OCI-LY1 (cell line): ENCODE results near the gene SORCS3.

Experiments used
- H2AFZ ChIP-seq: fragments of 200-600 bp; sonication (generic), shearing (Covaris generic); 2 replicates; pipeline ENCODE4 v1.6.0; 2014; ENCODE audit warnings: antibody characterized with exemption, mild to moderate bottlenecking, low read length
- H3F3A ChIP-seq: fragments of 200-600 bp; sonication (generic), shearing (Covaris generic); 2 replicates; pipeline ENCODE4 v1.6.0; 2014; ENCODE audit warnings: mild to moderate bottlenecking, antibody characterized with exemption, low read length, moderate library complexity; ENCODE audit not compliant: insufficient read depth
- H3K27ac ChIP-seq: fragments of 200-600 bp; sonication (generic); 2 replicates; pipeline ENCODE4 v1.5.1; 2014; ENCODE audit warnings: low read length, mixed run types, mild to moderate bottlenecking, low read depth; ENCODE audit not compliant: poor library complexity, severe bottlenecking
- H3K27me3 ChIP-seq: fragments of 200-600 bp; sonication (generic); 2 replicates; pipeline ENCODE4 v1.6.0; 2014; ENCODE audit warnings: antibody characterized with exemption, mild to moderate bottlenecking, low read length, moderate library complexity; ENCODE audit not compliant: insufficient read depth
- H3K36me3 ChIP-seq: fragments of 200-600 bp; sonication (generic); 2 replicates; pipeline ENCODE4 v1.6.1; 2014; ENCODE audit warnings: mild to moderate bottlenecking, antibody characterized with exemption, low read length, moderate library complexity, mixed read lengths; ENCODE audit not compliant: insufficient read depth
- H3K4me1 ChIP-seq: fragments of 200-600 bp; sonication (generic); 2 replicates; pipeline ENCODE4 v1.5.1; 2014; ENCODE audit warnings: mild to moderate bottlenecking, low read length, moderate library complexity; ENCODE audit not compliant: insufficient read depth, severe bottlenecking
- H3K4me2 ChIP-seq: fragments of 200-600 bp; sonication (generic), shearing (Covaris generic); 2 replicates; pipeline ENCODE4 v1.6.1; 2014; ENCODE audit warnings: low read length
- H3K4me3 ChIP-seq: fragments of 200-600 bp; sonication (generic); 2 replicates; pipeline ENCODE4 v1.5.1; 2014; ENCODE audit warnings: low read length, low read depth, mild to moderate bottlenecking, mixed read lengths; ENCODE audit not compliant: poor library complexity, severe bottlenecking
- H3K79me2 ChIP-seq: fragments of 200-600 bp; shearing (Covaris generic); 2 replicates; pipeline ENCODE4 v1.6.1; 2016; ENCODE audit warnings: mixed run types, low read length, mixed read lengths; ENCODE audit not compliant: insufficient read depth
- H3K9ac ChIP-seq: fragments of 200-600 bp; sonication (generic), shearing (Covaris generic); 2 replicates; pipeline ENCODE4 v1.6.1; 2014; ENCODE audit warnings: mild to moderate bottlenecking, low read length, mixed read lengths
- H3K9me2 ChIP-seq: fragments of 200-600 bp; sonication (generic), shearing (Covaris generic); 2 replicates; pipeline ENCODE4 v1.6.1; 2014; ENCODE audit warnings: low read depth, mild to moderate bottlenecking, low read length, mixed read lengths
- H3K9me3 ChIP-seq: fragments of 200-600 bp; shearing (Covaris generic); 2 replicates; pipeline ENCODE4 v1.6.1; 2014; ENCODE audit warnings: low read length, mixed read lengths
- H4K20me1 ChIP-seq: fragments of 200-600 bp; sonication (generic), shearing (Covaris generic); 2 replicates; pipeline ENCODE4 v1.6.0; 2016; ENCODE audit warnings: mild to moderate bottlenecking, low read length; ENCODE audit not compliant: insufficient read depth
- CTCF ChIP-seq: fragments of 200-600 bp; sonication (generic), shearing (Covaris generic); IDR thresholded peaks from 2 replicates; pipeline ENCODE4 v1.5.1; 2017; ENCODE audit warnings: mild to moderate bottlenecking, antibody characterized with exemption, low read length, moderate library complexity, mixed read lengths
- EZH2 ChIP-seq: fragments of 200-600 bp; sonication (generic), shearing (Covaris generic); IDR thresholded peaks from 2 replicates; pipeline ENCODE4 v1.8.0; 2017; ENCODE audit warnings: borderline replicate concordance, mixed run types, mild to moderate bottlenecking, antibody characterized with exemption, low read length, moderate library complexity, mixed read lengths

The SORCS3 gene

GRCh38 chr10:105268961-105269360 lies 627.9 kb downstream of the SORCS3 start:
- Histone ChIP-seq H3F3A (no peaks in the 10 kb centered on the region), H3K9me3 (no peaks in the 10 kb centered on the region), H4K20me1 (no peaks in the 10 kb centered on the region), H2AFZ (no peak overlapping the region), H3K4me2 (no peak overlapping the region), H3K4me3 (no peak overlapping the region), H3K9me2 (no peaks in the 10 kb centered on the region), H3K4me1 (no peaks in the 10 kb centered on the region), H3K9ac (no peak overlapping the region), H3K79me2 (no peaks in the 10 kb centered on the region), H3K36me3 (no peaks in the 10 kb centered on the region), H3K27me3 (no peaks in the 10 kb centered on the region), H3K27ac (no peak overlapping the region)
- TF ChIP-seq CTCF: no peak
- TF ChIP-seq EZH2: no peak

GRCh38 chr10:105269689-105270088 lies 628.6 kb downstream of the SORCS3 start:
- Histone ChIP-seq H4K20me1 (no peaks in the 10 kb centered on the region), H3K4me3 (no peak overlapping the region), H3K36me3 (no peaks in the 10 kb centered on the region), H3K4me2 (no peak overlapping the region), H3K27me3 (no peaks in the 10 kb centered on the region), H3K9me2 (no peaks in the 10 kb centered on the region), H3K79me2 (no peaks in the 10 kb centered on the region), H2AFZ (no peak overlapping the region), H3K4me1 (no peaks in the 10 kb centered on the region), H3K9me3 (no peaks in the 10 kb centered on the region), H3F3A (no peaks in the 10 kb centered on the region), H3K27ac (no peak overlapping the region), H3K9ac (no peak overlapping the region)
- TF ChIP-seq EZH2 (no peak), CTCF (no peak)

- Histone ChIP-seq H3K4me1 (no peaks in the 10 kb centered on the region), H3K79me2 (no peaks in the 10 kb centered on the region), H3K4me2 (no peak overlapping the region), H3K4me3 (no peak overlapping the region), H2AFZ (no peak overlapping the region), H3K27me3 (no peaks in the 10 kb centered on the region), H3F3A (no peaks in the 10 kb centered on the region), H3K9me3 (no peaks in the 10 kb centered on the region), H3K27ac (no peak overlapping the region), H3K9me2 (no peaks in the 10 kb centered on the region), H3K9ac (no peak overlapping the region), H3K36me3 (no peaks in the 10 kb centered on the region), H4K20me1 (no peaks in the 10 kb centered on the region)
- TF ChIP-seq CTCF (no peak), EZH2 (no peak)
Observed at GRCh38 chr10:105274556-105275070, 633.5 kb downstream of the SORCS3 start.
